GM12873 (cell line): ENCODE data around the gene KCNJ5.
A peak's percentile ranks its signal among the peaks of the same experiment; 100 is the strongest.

Source experiments
- CTCF ChIP-seq: IDR thresholded peaks from 2 replicates; pipeline ENCODE4 v1.5.1; 2012; ENCODE audit warnings: low read depth, mild to moderate bottlenecking, moderate library complexity, low read length, control low read depth; ENCODE audit not compliant: insufficient read depth; ENCODE audit errors: missing control alignments

Gene KCNJ5

DNA sequence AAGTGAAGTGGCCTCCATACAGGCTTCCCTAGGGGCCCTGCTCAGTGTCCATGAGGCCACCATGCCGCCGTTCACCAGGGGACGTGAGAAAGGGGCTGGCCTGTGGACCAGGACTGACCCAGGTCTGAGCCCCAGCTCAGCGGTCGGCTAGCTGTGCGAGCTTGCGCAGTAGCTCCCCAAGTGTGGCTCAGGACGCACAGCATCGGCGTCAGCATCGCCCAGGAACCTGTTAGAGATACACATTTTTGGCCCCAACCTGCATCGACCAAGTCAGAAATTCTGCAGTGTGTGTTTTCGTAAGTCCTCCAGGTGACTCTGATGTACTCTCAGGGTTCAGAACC, 51.1 kb downstream of the KCNJ5 start:
- no peak for TF ChIP-seq CTCF

GRCh38 chr11:128942817-128943427, 51.8 kb downstream of the KCNJ5 start, which contains the start of gene TP53AIP1:
TSS of gene TP53AIP1 (minus strand) at chr11:128942871. CDS start at chr11:128937818, 5,053 bp downstream.
- TF ChIP-seq CTCF = no peak

- no peak for TF ChIP-seq CTCF
Observed at GRCh38 chr11:128943428-128943976, 52.3 kb downstream of the KCNJ5 start.

- TF ChIP-seq CTCF = no peak
Observed at GRCh38 chr11:128946648-128947047, 55.5 kb downstream of the KCNJ5 start.

GRCh38 chr11:128947773-128948172, 56.6 kb downstream of the KCNJ5 start:
- no peak for TF ChIP-seq CTCF

DNA sequence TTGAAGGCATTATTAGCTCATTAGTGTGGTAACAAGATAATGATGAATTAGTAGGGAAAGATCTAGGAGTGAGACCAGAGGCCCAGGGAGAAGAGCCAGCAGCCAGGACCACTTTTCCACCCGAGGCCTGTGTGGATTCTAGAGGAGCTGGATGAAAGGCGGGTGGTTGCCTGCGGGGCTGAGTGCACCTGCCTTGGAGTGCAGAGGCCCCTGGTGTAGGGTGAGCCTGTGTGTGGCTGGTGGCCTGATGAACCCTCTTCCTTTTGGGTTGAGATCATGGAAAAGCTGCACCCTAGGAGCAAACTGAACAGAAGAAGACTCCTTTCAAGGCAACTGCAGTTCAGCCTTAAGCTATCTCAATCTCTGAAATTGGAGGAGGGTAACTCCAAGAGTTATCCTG, 57.4 kb downstream of the KCNJ5 start:
- TF ChIP-seq CTCF = peak; percentile 43

DNA sequence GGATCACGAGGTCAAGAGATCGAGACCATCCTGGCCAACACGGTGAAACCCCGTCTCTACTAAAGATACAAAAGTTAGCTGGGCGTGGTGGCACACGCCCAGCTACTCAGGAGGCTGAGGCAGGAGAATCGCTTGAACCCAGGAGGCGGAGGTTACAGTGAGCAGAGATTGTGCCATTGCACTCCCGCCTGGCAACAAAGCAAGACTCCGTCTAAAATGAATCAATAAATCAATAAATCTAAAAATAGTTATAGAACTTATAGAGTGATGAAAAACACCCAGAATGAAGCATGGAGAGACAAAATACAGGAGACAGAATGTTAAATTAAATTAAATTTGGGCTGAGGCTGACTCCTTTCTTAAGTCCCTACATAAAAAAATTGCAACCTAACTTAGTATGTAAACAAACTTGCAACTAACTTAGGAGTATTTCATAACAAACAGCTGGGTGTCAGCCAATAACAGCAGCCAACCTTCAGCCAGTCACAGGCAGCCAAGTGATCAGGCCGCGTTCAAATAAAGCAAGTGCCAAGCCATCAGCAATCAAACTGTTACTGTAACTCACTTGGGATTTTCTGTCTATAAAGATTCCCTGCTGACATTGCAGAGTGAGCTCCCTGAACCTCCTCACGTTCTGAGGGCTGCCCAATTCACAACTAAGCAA, 58.8 kb downstream of the KCNJ5 start:
- TF ChIP-seq CTCF = no peak
